ENCODE data around the gene SLC6A17. TPM values are rescaled to one million over a fixed set of nuclear protein-coding genes. Genes with fewer than 3 reads are reported as not detected.

Gene SLC6A17
- total RNA-seq, 1 donor from 2014 or later: not detected

DNA sequence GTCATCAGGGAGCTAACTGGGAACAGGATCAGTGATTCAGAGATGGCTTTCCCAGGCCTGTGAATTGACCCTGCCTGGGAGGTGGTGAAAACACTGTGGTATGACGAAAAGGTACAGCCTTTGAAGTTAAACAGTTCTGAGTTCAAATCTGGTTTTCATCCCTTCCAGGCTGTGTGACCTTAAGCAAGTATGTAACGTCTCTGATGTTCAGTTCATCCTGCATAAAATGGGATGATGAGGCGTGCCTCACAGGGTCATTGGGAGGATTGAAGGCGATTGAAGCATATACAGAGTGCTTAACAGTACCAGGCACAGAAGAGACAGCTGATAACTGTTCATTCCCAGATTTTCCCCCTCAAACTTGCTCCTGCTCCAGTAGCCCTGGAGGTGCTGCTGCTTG, 70.8 kb downstream of the SLC6A17 start:
- H3K27ac Mint-ChIP-seq: no peak overlapping the region
- no peaks in the 10 kb centered on the region for H3K9me3 Mint-ChIP-seq (ENCODE audit: low read depth)
- H3K36me3 Mint-ChIP-seq (ENCODE audit: insufficient read depth): no peaks in the 10 kb centered on the region
- H3K4me1 Mint-ChIP-seq (ENCODE audit: low read depth): no peaks in the 10 kb centered on the region
- DNase-seq (ENCODE audit: low spot score, unreplicated experiment): no peak
- TF ChIP-seq CTCF (IDR thresholded peaks at IDR 0.05; ENCODE audit: unreplicated experiment): no peak
- peaks cover 25% of the 10 kb centered on the region for H3K27me3 Mint-ChIP-seq
- no peak overlapping the region for H3K4me3 Mint-ChIP-seq (ENCODE audit: low read depth)

DNA sequence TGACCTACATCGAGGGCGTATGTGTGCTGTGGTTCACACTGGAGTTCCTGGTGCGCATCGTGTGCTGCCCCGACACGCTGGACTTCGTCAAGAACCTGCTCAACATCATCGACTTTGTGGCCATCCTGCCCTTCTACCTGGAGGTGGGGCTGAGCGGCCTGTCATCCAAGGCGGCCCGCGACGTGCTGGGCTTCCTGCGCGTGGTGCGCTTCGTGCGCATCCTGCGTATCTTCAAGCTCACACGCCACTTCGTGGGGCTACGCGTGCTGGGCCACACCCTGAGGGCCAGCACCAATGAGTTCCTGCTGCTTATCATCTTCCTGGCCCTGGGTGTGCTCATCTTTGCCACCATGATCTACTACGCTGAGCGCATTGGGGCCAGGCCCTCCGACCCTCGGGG, 72.8 kb downstream of the SLC6A17 start:
- no peaks in the 10 kb centered on the region for H3K9me3 Mint-ChIP-seq (ENCODE audit: low read depth)
- no peak for DNase-seq (ENCODE audit: low spot score, unreplicated experiment)
- no peaks in the 10 kb centered on the region for H3K4me1 Mint-ChIP-seq (ENCODE audit: low read depth)
- peaks cover 15% of the 10 kb centered on the region for H3K27me3 Mint-ChIP-seq
- no peaks in the 10 kb centered on the region for H3K36me3 Mint-ChIP-seq (ENCODE audit: insufficient read depth)
- no peak for TF ChIP-seq CTCF (IDR thresholded peaks at IDR 0.05; ENCODE audit: unreplicated experiment)
- H3K27ac Mint-ChIP-seq: no peak overlapping the region
- no peak overlapping the region for H3K4me3 Mint-ChIP-seq (ENCODE audit: low read depth)

GRCh38 chr1:110223581-110223980, 73.3 kb downstream of the SLC6A17 start:
- H3K27me3 Mint-ChIP-seq: peaks cover 11% of the 10 kb centered on the region
- no peaks in the 10 kb centered on the region for H3K4me1 Mint-ChIP-seq (ENCODE audit: low read depth)
- no peaks in the 10 kb centered on the region for H3K9me3 Mint-ChIP-seq (ENCODE audit: low read depth)
- H3K27ac Mint-ChIP-seq: no peak overlapping the region
- H3K4me3 Mint-ChIP-seq (ENCODE audit: low read depth): no peak overlapping the region
- no peak for DNase-seq (ENCODE audit: low spot score, unreplicated experiment)
- H3K36me3 Mint-ChIP-seq (ENCODE audit: insufficient read depth): no peaks in the 10 kb centered on the region
- no peak for TF ChIP-seq CTCF (IDR thresholded peaks at IDR 0.05; ENCODE audit: unreplicated experiment)

- no peaks in the 10 kb centered on the region for H3K36me3 Mint-ChIP-seq (ENCODE audit: insufficient read depth)
- peaks cover 11% of the 10 kb centered on the region for H3K27me3 Mint-ChIP-seq
- no peaks in the 10 kb centered on the region for H3K9me3 Mint-ChIP-seq (ENCODE audit: low read depth)
Measured at GRCh38 chr1:110224240-110224995, 74.1 kb downstream of the SLC6A17 start.

DNA sequence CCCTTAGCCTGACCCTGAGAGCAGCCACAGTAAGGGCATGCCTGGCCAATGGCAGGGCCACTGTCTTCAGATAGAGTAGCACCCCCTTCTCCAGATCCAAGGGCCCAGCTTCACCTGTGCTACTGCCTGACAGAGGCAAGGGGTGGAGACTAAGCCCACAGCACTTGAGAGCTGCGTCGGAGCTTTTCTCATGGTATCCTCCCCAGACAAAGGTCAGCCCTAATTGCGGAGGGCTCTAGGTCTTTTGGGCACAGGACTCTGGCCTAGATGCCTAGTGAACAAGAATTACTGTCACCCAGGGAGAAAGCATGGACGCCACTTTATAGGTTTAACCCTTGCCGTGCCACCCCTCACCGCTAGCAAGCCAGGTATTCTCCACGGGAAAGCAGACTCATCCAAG, 74.9 kb downstream of the SLC6A17 start:
- Mint-ChIP-seq H3K27me3 (peaks cover 13% of the 10 kb centered on the region), H3K27ac (peak overlapping the region; percentile 15), H3K4me3 (ENCODE audit: low read depth) (no peak overlapping the region), H3K9me3 (ENCODE audit: low read depth) (no peaks in the 10 kb centered on the region), H3K36me3 (ENCODE audit: insufficient read depth) (no peaks in the 10 kb centered on the region), H3K4me1 (ENCODE audit: low read depth) (no peaks in the 10 kb centered on the region)
- TF ChIP-seq CTCF (IDR thresholded peaks at IDR 0.05; ENCODE audit: unreplicated experiment): no peak
- DNase-seq (ENCODE audit: low spot score, unreplicated experiment): no peak

More at GRCh38 chr1:110224240-110224995, 74.1 kb downstream of the SLC6A17 start:
- H3K27ac Mint-ChIP-seq: no peak overlapping the region
- H3K4me3 Mint-ChIP-seq (ENCODE audit: low read depth): no peak overlapping the region
- DNase-seq (ENCODE audit: low spot score, unreplicated experiment): no peak
- H3K4me1 Mint-ChIP-seq (ENCODE audit: low read depth): no peaks in the 10 kb centered on the region
- TF ChIP-seq CTCF (IDR thresholded peaks at IDR 0.05; ENCODE audit: unreplicated experiment): no peak

All from progenitor cell of endocrine pancreas (in vitro differentiated cells).